HEK293 (cell line): Measurements from ENCODE around the gene MEMO1.
"Not testable (repeated sequence)": the region's sequence is repeated elsewhere in the genome, so short reads cannot be mapped to it uniquely, and the experiment has no call there.

Source experiments
- CTCF ChIA-PET: fragments of 350-600 bp; formaldehyde crosslinking; extraction: SDS; loops from one replicate; lab custom pipeline; 2021; ENCODE audit warnings: antibody characterized with exemption; lab: Yijun Ruan, JAX
- POLR2A ChIA-PET: fragments of 300-600 bp; formaldehyde crosslinking; extraction: SDS; loops from one replicate; lab custom pipeline; 2020; ENCODE audit warnings: antibody characterized with exemption, inconsistent platforms; lab: Yijun Ruan, JAX
- H3K27ac ChIP-seq: fragments of 200-500 bp; sonication (Bioruptor generic); 2 replicates; pipeline ENCODE4 v1.5.1; 2014; ENCODE audit warnings: low read depth, low read length, control low read depth, inconsistent platforms; ENCODE audit errors: extremely low read depth
- H3K36me3 ChIP-seq, 2 experiments: fragments of 200-500 bp in 1 of 2; sonication (Bioruptor generic) in 1 of 2; 1 replicate in 1 of 2; 2 replicates in 1 of 2; pipeline ENCODE4 v1.5.1; 2014 to 2017; ENCODE audit warnings: inconsistent platforms in 2 of 2, low read length in 2 of 2; ENCODE audit not compliant: control insufficient read depth in 2 of 2, insufficient read depth in 1 of 2
- H3K4me1 ChIP-seq: fragments of 200-500 bp; sonication (Bioruptor generic); 2 replicates; pipeline ENCODE4 v1.5.1; 2014; ENCODE audit warnings: mild to moderate bottlenecking, low read length, inconsistent platforms; ENCODE audit not compliant: control insufficient read depth, insufficient read depth
- H3K4me3 ChIP-seq: 2 replicates; pipeline ENCODE4 v1.5.1; 2011; ENCODE audit warnings: low read depth, mild to moderate bottlenecking, control low read depth, low read length, moderate library complexity
- H3K9me3 ChIP-seq: fragments of 200-500 bp; sonication (Bioruptor generic); 2 replicates; pipeline ENCODE4 v1.5.1; 2014; ENCODE audit warnings: low read depth, low read length, inconsistent platforms; ENCODE audit not compliant: control insufficient read depth, insufficient read depth
- GLI4 ChIP-seq: fragments of 450-650 bp; formaldehyde crosslinking; IDR thresholded peaks from 2 replicates; pipeline ENCODE4 v1.5.1; 2016; ENCODE audit warnings: missing biosample characterization, missing genetic modification characterization
- KLF8 ChIP-seq: fragments of 450-650 bp; formaldehyde crosslinking; IDR thresholded peaks from 2 replicates; pipeline ENCODE4 v1.5.1; 2016; ENCODE audit warnings: missing biosample characterization, missing genetic modification characterization
- MZF1 ChIP-seq: fragments of 450-650 bp; formaldehyde crosslinking; IDR thresholded peaks from 2 replicates; pipeline ENCODE4 v1.5.1; 2017; ENCODE audit warnings: missing biosample characterization, missing genetic modification characterization, borderline replicate concordance
- REPIN1 ChIP-seq: fragments of 450-650 bp; formaldehyde crosslinking; IDR thresholded peaks from 2 replicates; pipeline ENCODE4 v1.5.1; 2017; ENCODE audit warnings: missing biosample characterization, missing genetic modification characterization, low read depth
- YY1 ChIP-seq: fragments of 450-650 bp; formaldehyde crosslinking; IDR thresholded peaks from 2 replicates; pipeline ENCODE4 v1.5.1; 2018; ENCODE audit warnings: missing biosample characterization, missing genetic modification characterization
- ZBTB6 ChIP-seq: fragments of 450-650 bp; formaldehyde crosslinking; IDR thresholded peaks from 2 replicates; pipeline ENCODE4 v1.5.1; 2017; ENCODE audit warnings: missing biosample characterization, missing genetic modification characterization
- ZFP41 ChIP-seq: fragments of 450-650 bp; formaldehyde crosslinking; IDR thresholded peaks from 2 replicates; pipeline ENCODE4 v1.5.1; 2016; ENCODE audit warnings: missing biosample characterization, missing genetic modification characterization, borderline replicate concordance
- ZNF169 ChIP-seq: fragments of 450-650 bp; formaldehyde crosslinking; IDR thresholded peaks from 2 replicates; pipeline ENCODE4 v1.5.1; 2016; ENCODE audit warnings: missing biosample characterization, missing genetic modification characterization
- ZNF280C ChIP-seq: fragments of 450-650 bp; formaldehyde crosslinking; IDR thresholded peaks from 2 replicates; pipeline ENCODE4 v1.5.1; 2016; ENCODE audit warnings: missing biosample characterization, missing genetic modification characterization
- ZNF416 ChIP-seq: fragments of 450-650 bp; formaldehyde crosslinking; IDR thresholded peaks from 2 replicates; pipeline ENCODE4 v1.5.1; 2016; ENCODE audit warnings: missing biosample characterization, missing genetic modification characterization
- ZNF585B ChIP-seq: fragments of 450-650 bp; formaldehyde crosslinking; IDR thresholded peaks from 2 replicates; pipeline ENCODE4 v1.5.1; 2016; ENCODE audit warnings: missing biosample characterization, missing genetic modification characterization
- ZNF791 ChIP-seq: fragments of 450-650 bp; formaldehyde crosslinking; IDR thresholded peaks from 2 replicates; pipeline ENCODE4 v1.5.1; 2016; ENCODE audit warnings: missing biosample characterization, missing genetic modification characterization
- ZSCAN16 ChIP-seq: fragments of 450-650 bp; formaldehyde crosslinking; IDR thresholded peaks from 2 replicates; pipeline ENCODE4 v1.5.1; 2016; ENCODE audit warnings: missing biosample characterization, missing genetic modification characterization
- TF ChIP-seq, protein P1 (sequence below): fragments of 450-650 bp; formaldehyde crosslinking; IDR thresholded peaks from 2 replicates; pipeline ENCODE4 v1.5.1; 2016; ENCODE audit warnings: missing biosample characterization, missing genetic modification characterization
- TF ChIP-seq, protein P2 (sequence below): fragments of 450-650 bp; formaldehyde crosslinking; IDR thresholded peaks from 2 replicates; pipeline ENCODE4 v1.5.1; 2016; ENCODE audit warnings: missing biosample characterization, missing genetic modification characterization
- TF ChIP-seq, protein P3 (sequence below): fragments of 450-650 bp; formaldehyde crosslinking; IDR thresholded peaks from 2 replicates; pipeline ENCODE4 v1.5.1; 2016; ENCODE audit warnings: missing biosample characterization, missing genetic modification characterization
- TF ChIP-seq, protein P4 (sequence below): fragments of 450-650 bp; formaldehyde crosslinking; IDR thresholded peaks from 2 replicates; pipeline ENCODE4 v1.5.1; 2016; ENCODE audit warnings: missing biosample characterization, missing genetic modification characterization
- TF ChIP-seq, protein P5 (sequence below): fragments of 450-650 bp; formaldehyde crosslinking; IDR thresholded peaks from 2 replicates; pipeline ENCODE4 v1.5.1; 2016; ENCODE audit warnings: missing biosample characterization, missing genetic modification characterization, borderline replicate concordance

Gene MEMO1

DNA sequence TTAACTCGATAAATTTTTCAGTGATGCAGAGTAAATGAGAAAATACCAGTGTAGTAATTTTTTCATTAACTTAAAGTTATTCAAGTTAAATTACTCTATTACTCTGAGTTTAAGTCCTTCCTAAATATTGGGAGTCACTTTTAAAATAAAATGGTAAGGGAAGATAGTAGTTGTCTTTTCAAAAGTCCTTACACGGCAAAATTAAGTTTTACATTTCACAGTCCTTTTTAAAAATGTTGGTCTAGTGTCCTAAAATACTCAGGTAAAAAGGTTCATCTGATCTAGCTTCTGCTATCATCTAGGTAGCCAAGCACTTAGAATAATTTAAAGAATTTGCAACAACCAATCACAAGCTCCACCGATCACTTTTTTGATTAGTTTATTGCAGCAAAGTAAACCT lies 146.9 kb downstream of the MEMO1 start:
- H3K27ac ChIP-seq: no peak overlapping the region
- TF ChIP-seq, protein P1, sequence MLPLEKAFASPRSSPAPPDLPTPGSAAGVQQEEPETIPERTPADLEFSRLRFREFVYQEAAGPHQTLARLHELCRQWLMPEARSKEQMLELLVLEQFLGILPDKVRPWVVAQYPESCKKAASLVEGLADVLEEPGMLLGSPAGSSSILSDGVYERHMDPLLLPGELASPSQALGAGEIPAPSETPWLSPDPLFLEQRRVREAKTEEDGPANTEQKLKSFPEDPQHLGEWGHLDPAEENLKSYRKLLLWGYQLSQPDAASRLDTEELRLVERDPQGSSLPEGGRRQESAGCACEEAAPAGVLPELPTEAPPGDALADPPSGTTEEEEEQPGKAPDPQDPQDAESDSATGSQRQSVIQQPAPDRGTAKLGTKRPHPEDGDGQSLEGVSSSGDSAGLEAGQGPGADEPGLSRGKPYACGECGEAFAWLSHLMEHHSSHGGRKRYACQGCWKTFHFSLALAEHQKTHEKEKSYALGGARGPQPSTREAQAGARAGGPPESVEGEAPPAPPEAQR: no peak
- TF ChIP-seq, protein P2, sequence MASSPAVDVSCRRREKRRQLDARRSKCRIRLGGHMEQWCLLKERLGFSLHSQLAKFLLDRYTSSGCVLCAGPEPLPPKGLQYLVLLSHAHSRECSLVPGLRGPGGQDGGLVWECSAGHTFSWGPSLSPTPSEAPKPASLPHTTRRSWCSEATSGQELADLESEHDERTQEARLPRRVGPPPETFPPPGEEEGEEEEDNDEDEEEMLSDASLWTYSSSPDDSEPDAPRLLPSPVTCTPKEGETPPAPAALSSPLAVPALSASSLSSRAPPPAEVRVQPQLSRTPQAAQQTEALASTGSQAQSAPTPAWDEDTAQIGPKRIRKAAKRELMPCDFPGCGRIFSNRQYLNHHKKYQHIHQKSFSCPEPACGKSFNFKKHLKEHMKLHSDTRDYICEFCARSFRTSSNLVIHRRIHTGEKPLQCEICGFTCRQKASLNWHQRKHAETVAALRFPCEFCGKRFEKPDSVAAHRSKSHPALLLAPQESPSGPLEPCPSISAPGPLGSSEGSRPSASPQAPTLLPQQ (tag by site-specific recombination): no peak
- no peak for TF ChIP-seq ZSCAN16 (tag by site-specific recombination)
- no peak for TF ChIP-seq YY1
- TF ChIP-seq GLI4 (tag by site-specific recombination): no peak
- TF ChIP-seq, protein P3, sequence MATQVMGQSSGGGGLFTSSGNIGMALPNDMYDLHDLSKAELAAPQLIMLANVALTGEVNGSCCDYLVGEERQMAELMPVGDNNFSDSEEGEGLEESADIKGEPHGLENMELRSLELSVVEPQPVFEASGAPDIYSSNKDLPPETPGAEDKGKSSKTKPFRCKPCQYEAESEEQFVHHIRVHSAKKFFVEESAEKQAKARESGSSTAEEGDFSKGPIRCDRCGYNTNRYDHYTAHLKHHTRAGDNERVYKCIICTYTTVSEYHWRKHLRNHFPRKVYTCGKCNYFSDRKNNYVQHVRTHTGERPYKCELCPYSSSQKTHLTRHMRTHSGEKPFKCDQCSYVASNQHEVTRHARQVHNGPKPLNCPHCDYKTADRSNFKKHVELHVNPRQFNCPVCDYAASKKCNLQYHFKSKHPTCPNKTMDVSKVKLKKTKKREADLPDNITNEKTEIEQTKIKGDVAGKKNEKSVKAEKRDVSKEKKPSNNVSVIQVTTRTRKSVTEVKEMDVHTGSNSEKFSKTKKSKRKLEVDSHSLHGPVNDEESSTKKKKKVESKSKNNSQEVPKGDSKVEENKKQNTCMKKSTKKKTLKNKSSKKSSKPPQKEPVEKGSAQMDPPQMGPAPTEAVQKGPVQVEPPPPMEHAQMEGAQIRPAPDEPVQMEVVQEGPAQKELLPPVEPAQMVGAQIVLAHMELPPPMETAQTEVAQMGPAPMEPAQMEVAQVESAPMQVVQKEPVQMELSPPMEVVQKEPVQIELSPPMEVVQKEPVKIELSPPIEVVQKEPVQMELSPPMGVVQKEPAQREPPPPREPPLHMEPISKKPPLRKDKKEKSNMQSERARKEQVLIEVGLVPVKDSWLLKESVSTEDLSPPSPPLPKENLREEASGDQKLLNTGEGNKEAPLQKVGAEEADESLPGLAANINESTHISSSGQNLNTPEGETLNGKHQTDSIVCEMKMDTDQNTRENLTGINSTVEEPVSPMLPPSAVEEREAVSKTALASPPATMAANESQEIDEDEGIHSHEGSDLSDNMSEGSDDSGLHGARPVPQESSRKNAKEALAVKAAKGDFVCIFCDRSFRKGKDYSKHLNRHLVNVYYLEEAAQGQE (tag by site-specific recombination): no peak
- no peak for TF ChIP-seq MZF1
- no peak for TF ChIP-seq REPIN1 (tag by site-specific recombination)
- no peak for TF ChIP-seq ZNF791
- no peak for TF ChIP-seq ZNF585B (tag by site-specific recombination)
- TF ChIP-seq ZFP41 (tag by site-specific recombination): no peak
- no peak for TF ChIP-seq ZNF169 (tag by site-specific recombination)
- ChIA-PET POLR2A (no interaction called here), CTCF (no interaction called here)
- peaks cover 0 to 4% of the 10 kb centered on the region in 2 experiments; a peak in 1 of 3 replicates for H3K36me3 ChIP-seq
- no peaks in the 10 kb centered on the region; the same call in 1 of the 2 replicates for H3K4me1 ChIP-seq
- H3K9me3 ChIP-seq: no peaks in the 10 kb centered on the region
- no peak overlapping the region for H3K4me3 ChIP-seq

- H3K4me1 ChIP-seq, H3K4me3 ChIP-seq, H3K27ac ChIP-seq, H3K9me3 ChIP-seq, POLR2A ChIA-PET, H3K36me3 ChIP-seq: not testable (repeated sequence)
- CTCF ChIA-PET: interaction anchor here (0.6 kb wide), 2 partner anchors 84 to 1533 kb away, joined by 3 to 7 read pairs; no protein-coding TSS in a partner anchor
Observed at GRCh38 chr2:31863015-31863656, 147.7 kb downstream of the MEMO1 start.

- H3K9me3 ChIP-seq: no peaks in the 10 kb centered on the region
- ChIA-PET CTCF (interaction anchor here (0.6 to 0.8 kb wide), 2 partner anchors 8 to 19 kb away, joined by 3 to 4 read pairs; no protein-coding TSS in a partner anchor), POLR2A (interaction anchor here (1.0 kb wide), 1 partner anchor 180 kb away, joined by 3 read pairs; the partner anchor contains the start of gene DPY30)
- H3K4me1 ChIP-seq: no peaks in the 10 kb centered on the region; the same call in 1 of the 2 replicates
- peaks cover 0 to 4% of the 10 kb centered on the region in 2 experiments; a peak in 1 of 3 replicates for H3K36me3 ChIP-seq
- no peak overlapping the region for H3K4me3 ChIP-seq
- no peak overlapping the region for H3K27ac ChIP-seq
- TF ChIP-seq, protein P4, sequence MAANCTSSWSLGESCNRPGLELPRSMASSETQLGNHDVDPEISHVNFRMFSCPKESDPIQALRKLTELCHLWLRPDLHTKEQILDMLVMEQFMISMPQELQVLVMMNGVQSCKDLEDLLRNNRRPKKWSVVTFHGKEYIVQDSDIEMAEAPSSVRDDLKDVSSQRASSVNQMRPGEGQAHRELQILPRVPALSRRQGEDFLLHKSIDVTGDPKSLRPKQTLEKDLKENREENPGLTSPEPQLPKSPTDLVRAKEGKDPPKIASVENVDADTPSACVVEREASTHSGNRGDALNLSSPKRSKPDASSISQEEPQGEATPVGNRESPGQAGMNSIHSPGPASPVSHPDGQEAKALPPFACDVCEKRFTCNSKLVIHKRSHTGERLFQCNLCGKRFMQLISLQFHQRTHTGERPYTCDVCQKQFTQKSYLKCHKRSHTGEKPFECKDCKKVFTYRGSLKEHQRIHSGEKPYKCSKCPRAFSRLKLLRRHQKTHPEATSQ (tag by site-specific recombination): no peak
- TF ChIP-seq ZNF280C (tag by site-specific recombination) (no peak), KLF8 (no peak), ZNF416 (tag by site-specific recombination) (no peak), ZBTB6 (tag by site-specific recombination) (no peak)
- TF ChIP-seq, protein P5, sequence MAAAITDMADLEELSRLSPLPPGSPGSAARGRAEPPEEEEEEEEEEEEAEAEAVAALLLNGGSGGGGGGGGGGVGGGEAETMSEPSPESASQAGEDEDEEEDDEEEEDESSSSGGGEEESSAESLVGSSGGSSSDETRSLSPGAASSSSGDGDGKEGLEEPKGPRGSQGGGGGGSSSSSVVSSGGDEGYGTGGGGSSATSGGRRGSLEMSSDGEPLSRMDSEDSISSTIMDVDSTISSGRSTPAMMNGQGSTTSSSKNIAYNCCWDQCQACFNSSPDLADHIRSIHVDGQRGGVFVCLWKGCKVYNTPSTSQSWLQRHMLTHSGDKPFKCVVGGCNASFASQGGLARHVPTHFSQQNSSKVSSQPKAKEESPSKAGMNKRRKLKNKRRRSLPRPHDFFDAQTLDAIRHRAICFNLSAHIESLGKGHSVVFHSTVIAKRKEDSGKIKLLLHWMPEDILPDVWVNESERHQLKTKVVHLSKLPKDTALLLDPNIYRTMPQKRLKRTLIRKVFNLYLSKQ (tag by site-specific recombination): no peak
Observed at GRCh38 chr2:31859959-31860358, 150.8 kb downstream of the MEMO1 start.
